Calu3 (cell line): Measurements from ENCODE around the gene PPP1R13B. TPM values are rescaled to one million over a fixed set of nuclear protein-coding genes. Genes with fewer than 3 reads are reported as not detected.

Experiments used
- BruUV-seq: library from RNA; stranded (reverse); fragments of 400-500 nt; replicated peaks from 2 replicates; lab custom pipeline; 2021; lab: Mats Ljungman, UMichigan
- CTCF ChIA-PET: fragments of 300-600 bp; sonication (Branson Sonifier 250); formaldehyde crosslinking; loops from one replicate; lab custom pipeline; 2022; ENCODE audit warnings: antibody characterized with exemption; lab: Charles Lee
- DNase-seq: peaks from one replicate; pipeline ENCODE4 v3.0.0; 2022
- H3K27ac Mint-ChIP-seq: one replicate; pipeline ENCODE4 v1.8.0; 2022; ENCODE audit warnings: mixed read lengths; ENCODE audit not compliant: unreplicated experiment
- H3K27me3 Mint-ChIP-seq: one replicate; pipeline ENCODE4 v1.8.0; 2022; ENCODE audit warnings: mixed read lengths; ENCODE audit not compliant: unreplicated experiment
- H3K36me3 Mint-ChIP-seq: one replicate; pipeline ENCODE4 v1.8.0; 2022; ENCODE audit warnings: mild to moderate bottlenecking, moderate library complexity, mixed read lengths; ENCODE audit not compliant: insufficient read depth, unreplicated experiment
- H3K4me1 Mint-ChIP-seq: one replicate; pipeline ENCODE4 v1.8.0; 2022; ENCODE audit warnings: mild to moderate bottlenecking, low read depth, mixed read lengths; ENCODE audit not compliant: unreplicated experiment
- H3K4me3 Mint-ChIP-seq: one replicate; pipeline ENCODE4 v1.8.0; 2022; ENCODE audit warnings: mild to moderate bottlenecking, low read depth, moderate library complexity, mixed read lengths; ENCODE audit not compliant: unreplicated experiment
- H3K9me3 Mint-ChIP-seq: one replicate; pipeline ENCODE4 v1.8.0; 2022; ENCODE audit warnings: low read depth, mixed read lengths; ENCODE audit not compliant: unreplicated experiment
- intact Hi-C: fragments of 100-400 bp; cut with micrococcal nuclease; formaldehyde crosslinking; loops from one replicate; pipeline ENCODE4 v1.10.0; 2022; ENCODE audit not compliant: unreplicated experiment
- total RNA-seq: library from RNA; stranded (reverse); gene quantifications from 2 replicates; pipeline ENCODE4 v1.2.3, GENCODE V29; 2022
- TF ChIP-seq, protein P1 (sequence below): fragments of 200-600 bp; IDR thresholded peaks from one replicate; pipeline ENCODE4 v1.8.0; 2022; ENCODE audit warnings: antibody characterized with exemption; ENCODE audit not compliant: unreplicated experiment

PPP1R13B gene
- total RNA-seq, 1 experiment from 2014 or later = 27.7 TPM

DNA sequence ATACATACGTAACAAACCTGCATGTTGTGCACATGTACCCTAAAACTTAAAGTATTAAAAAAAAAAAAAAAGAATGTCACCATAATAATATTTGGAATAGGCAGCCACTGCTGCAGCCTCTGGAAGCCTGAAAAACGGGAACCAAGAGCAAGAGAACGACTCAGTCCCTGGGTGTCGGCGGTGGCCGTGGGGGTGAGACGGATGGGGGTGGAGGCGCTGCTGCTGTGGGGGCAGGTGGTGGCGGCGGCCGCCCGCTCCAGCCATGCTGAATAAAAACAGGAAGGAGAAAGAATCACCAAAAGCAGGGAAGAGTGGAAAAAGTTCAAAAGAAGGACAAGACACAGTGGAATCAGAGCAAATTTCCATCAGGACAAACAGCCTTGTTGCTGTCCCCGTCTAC is 84.8 kb downstream of the PPP1R13B start:
- H3K4me3 Mint-ChIP-seq = no peak overlapping the region
- H3K27ac Mint-ChIP-seq = no peak overlapping the region
- TF ChIP-seq, protein P1, sequence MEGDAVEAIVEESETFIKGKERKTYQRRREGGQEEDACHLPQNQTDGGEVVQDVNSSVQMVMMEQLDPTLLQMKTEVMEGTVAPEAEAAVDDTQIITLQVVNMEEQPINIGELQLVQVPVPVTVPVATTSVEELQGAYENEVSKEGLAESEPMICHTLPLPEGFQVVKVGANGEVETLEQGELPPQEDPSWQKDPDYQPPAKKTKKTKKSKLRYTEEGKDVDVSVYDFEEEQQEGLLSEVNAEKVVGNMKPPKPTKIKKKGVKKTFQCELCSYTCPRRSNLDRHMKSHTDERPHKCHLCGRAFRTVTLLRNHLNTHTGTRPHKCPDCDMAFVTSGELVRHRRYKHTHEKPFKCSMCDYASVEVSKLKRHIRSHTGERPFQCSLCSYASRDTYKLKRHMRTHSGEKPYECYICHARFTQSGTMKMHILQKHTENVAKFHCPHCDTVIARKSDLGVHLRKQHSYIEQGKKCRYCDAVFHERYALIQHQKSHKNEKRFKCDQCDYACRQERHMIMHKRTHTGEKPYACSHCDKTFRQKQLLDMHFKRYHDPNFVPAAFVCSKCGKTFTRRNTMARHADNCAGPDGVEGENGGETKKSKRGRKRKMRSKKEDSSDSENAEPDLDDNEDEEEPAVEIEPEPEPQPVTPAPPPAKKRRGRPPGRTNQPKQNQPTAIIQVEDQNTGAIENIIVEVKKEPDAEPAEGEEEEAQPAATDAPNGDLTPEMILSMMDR = no peak
- H3K9me3 Mint-ChIP-seq = no peaks in the 10 kb centered on the region
- H3K27me3 Mint-ChIP-seq = no peaks in the 10 kb centered on the region
- no peaks in the 10 kb centered on the region for H3K4me1 Mint-ChIP-seq
- H3K36me3 Mint-ChIP-seq = no peaks in the 10 kb centered on the region
- intact Hi-C loops = no loop called here
- CTCF ChIA-PET = no interaction called here
- no peak for DNase-seq
- no TSS peak for BruUV-seq

DNA sequence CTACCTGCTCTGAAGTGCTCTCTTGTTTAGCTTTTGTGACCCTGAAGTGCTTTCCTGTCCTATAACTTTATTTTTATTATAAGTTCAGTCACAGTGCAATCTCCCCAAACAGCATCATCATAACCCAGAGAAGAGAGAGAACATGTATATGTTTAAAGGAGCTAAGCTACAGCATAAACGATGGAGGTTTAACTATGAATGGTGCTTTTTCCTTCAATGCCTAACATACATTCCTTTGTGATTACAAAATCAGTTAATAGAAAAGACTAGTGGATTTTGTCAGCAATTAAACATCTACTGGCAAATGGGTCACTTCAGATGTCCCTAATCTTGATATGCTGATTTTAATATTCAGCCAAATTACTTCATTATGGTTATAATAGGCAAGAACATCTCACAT is 85.3 kb downstream of the PPP1R13B start:
- no peak for DNase-seq
- Mint-ChIP-seq H3K4me3 (no peak overlapping the region), H3K27ac (no peak overlapping the region), H3K4me1 (no peaks in the 10 kb centered on the region), H3K9me3 (no peaks in the 10 kb centered on the region), H3K36me3 (no peaks in the 10 kb centered on the region), H3K27me3 (no peaks in the 10 kb centered on the region)
- intact Hi-C loops = no loop called here
- BruUV-seq = no TSS peak
- TF ChIP-seq, protein P1 = no peak
- CTCF ChIA-PET = no interaction called here

DNA sequence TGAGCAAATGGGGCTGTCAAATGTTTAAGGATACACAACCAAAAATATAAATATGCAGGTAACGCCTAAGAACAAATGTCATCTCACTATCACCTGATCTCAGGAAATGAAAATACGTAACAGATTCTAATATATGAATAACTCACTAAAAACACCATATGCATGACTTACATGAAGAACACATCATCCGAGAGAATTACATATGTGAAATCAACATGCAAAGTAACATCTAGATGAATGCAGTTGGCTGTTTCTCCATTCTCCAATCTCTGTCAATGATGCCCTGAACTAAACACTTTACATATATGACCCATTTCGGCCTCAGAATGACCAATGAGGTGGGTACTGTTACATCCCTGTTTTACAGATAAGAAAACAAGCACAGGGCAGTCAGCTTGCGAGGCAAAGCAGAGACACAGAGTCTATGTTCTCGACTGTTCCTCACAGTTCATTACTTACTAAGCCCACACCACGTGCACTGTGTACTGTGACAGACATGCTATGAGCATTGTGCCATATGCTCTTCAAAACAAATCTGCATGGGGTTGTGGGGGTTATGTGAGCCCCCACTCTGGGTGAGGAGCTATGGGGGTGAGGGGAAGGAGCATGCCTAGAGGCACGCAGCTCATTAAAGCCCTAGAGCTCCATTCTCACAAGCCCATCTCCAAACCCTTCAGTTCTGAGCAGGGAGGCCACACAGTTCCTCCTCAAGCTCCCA is 89.2 kb downstream of the PPP1R13B start:
- no peaks in the 10 kb centered on the region for H3K36me3 Mint-ChIP-seq
- CTCF ChIA-PET = interaction anchor here (0.6 kb wide), 1 partner anchor 78 kb away, joined by 4 read pairs; no protein-coding TSS in a partner anchor
- no peaks in the 10 kb centered on the region for H3K4me1 Mint-ChIP-seq
- no peak for DNase-seq
- no peaks in the 10 kb centered on the region for H3K27me3 Mint-ChIP-seq
- intact Hi-C loops = no loop called here
- BruUV-seq = no TSS peak
- no peak overlapping the region for H3K4me3 Mint-ChIP-seq
- H3K27ac Mint-ChIP-seq = no peak overlapping the region
- H3K9me3 Mint-ChIP-seq = no peaks in the 10 kb centered on the region
- TF ChIP-seq, protein P1 = no peak

DNA sequence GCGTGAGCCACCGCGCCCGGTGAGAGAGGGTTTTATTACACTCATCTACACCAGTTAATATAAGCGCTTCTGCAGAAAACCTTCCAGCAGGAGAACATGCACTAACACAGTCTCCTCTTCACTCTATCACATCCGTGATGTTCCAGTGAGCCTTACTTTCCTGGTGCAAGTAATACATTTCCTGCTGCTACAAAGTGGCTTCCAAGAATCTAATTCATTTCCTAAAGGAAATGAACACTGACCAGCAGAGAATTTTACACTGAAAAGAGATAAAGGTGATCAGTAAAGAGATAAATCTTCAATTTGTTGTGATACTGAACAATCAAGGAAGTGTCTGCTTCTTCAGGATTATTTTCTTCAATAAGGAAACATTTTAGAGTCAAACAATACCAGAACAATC is 92.3 kb downstream of the PPP1R13B start:
- no peak for DNase-seq
- intact Hi-C loops = no loop called here
- BruUV-seq = no TSS peak
- TF ChIP-seq, protein P1 = no peak
- Mint-ChIP-seq H3K27me3 (no peaks in the 10 kb centered on the region), H3K36me3 (peaks cover 4% of the 10 kb centered on the region), H3K4me1 (no peaks in the 10 kb centered on the region), H3K4me3 (no peak overlapping the region), H3K9me3 (no peaks in the 10 kb centered on the region), H3K27ac (no peak overlapping the region)
- CTCF ChIA-PET = interaction anchor here (0.7 kb wide), 1 partner anchor 100 kb away, joined by 5 read pairs; no protein-coding TSS in a partner anchor
